Stimulated activated CD4-positive, alpha-beta T cell treated with anti-CD3 and anti-CD28 coated beads, Interleukin-15, amount 100 ng/mL, for 48 hours (primary cell): Measurements from ENCODE around the gene ARSD.

Experiments used
- DNase-seq, 2 donors: peaks; one replicate each; pipeline ENCODE4 v3.0.0-alpha.2; 2020; ENCODE audit warnings: low read depth in 2 of 2

The ARSD gene

GRCh38 chrX:2854918-2855317, 74.2 kb downstream of the ARSD start:
- no peak for DNase-seq
